ENCODE results near the gene DENND4A.

- TF ChIP-seq EZH2 (IDR thresholded peaks at IDR 0.05; ENCODE audit: borderline replicate concordance, low read depth, low read length, poor library complexity, severe bottlenecking) (no peak), CTCF (conservative IDR thresholded peaks at IDR 0.05; ENCODE audit: low read depth, low read length) (no peak)
Observed at GRCh38 chr15:65675551-65675950, 116.5 kb downstream of the DENND4A start.

Measured in A673 (cell line).